Activated effector memory CD4-positive, alpha-beta T cell treated with anti-CD3 and anti-CD28 coated beads, Interleukin-2, amount 50 U/mL, for 16 hours (primary cell): ENCODE measurements around the gene GLUD1.
"Not testable (repeated sequence)": the region's sequence is repeated elsewhere in the genome, so short reads cannot be mapped to it uniquely, and the experiment has no call there.

Source experiments
- DNase-seq: peaks from one replicate; pipeline ENCODE4 v3.0.0-alpha.2; 2020

The GLUD1 gene

GRCh38 chr10:87094373-87095235 is at the start of gene GLUD1, which contains the start of gene SHLD2:
Gene GLUD1, minus strand, starts transcription at chr10:87094843. Its CDS starts 74 bp downstream, at chr10:87094769.
Gene SHLD2, plus strand, starts transcription at chr10:87095206. Its CDS starts 56,149 bp downstream, at chr10:87151355.
- DNase-seq = peak; percentile 95

- DNase-seq = not testable (repeated sequence)
Measured at GRCh38 chr10:87143109-87143418, 48.4 kb upstream of the GLUD1 start.

- DNase-seq = not testable (repeated sequence)
Measured at GRCh38 chr10:87142230-87143108, 47.8 kb upstream of the GLUD1 start.

- DNase-seq = not testable (repeated sequence)
Measured at GRCh38 chr10:87137478-87137877, 42.8 kb upstream of the GLUD1 start.

- not testable (repeated sequence) for DNase-seq
Measured at GRCh38 chr10:87134440-87134839, 39.8 kb upstream of the GLUD1 start.

GRCh38 chr10:87133936-87134335 is 39.3 kb upstream of the GLUD1 start:
- DNase-seq = not testable (repeated sequence)

- not testable (repeated sequence) for DNase-seq
Measured at GRCh38 chr10:87132176-87132575, 37.5 kb upstream of the GLUD1 start.

- not testable (repeated sequence) for DNase-seq
Measured at GRCh38 chr10:87127607-87128156, 33.0 kb upstream of the GLUD1 start.

GRCh38 chr10:87127048-87127447 is 32.4 kb upstream of the GLUD1 start:
- DNase-seq = not testable (repeated sequence)

GRCh38 chr10:87123351-87123750 is 28.7 kb upstream of the GLUD1 start:
- DNase-seq = not testable (repeated sequence)

- DNase-seq = not testable (repeated sequence)
Measured at GRCh38 chr10:87119029-87119428, 24.4 kb upstream of the GLUD1 start.

- not testable (repeated sequence) for DNase-seq
Measured at GRCh38 chr10:87118122-87118521, 23.5 kb upstream of the GLUD1 start.

- no peak for DNase-seq
Measured at GRCh38 chr10:87105446-87106124, 10.9 kb upstream of the GLUD1 start.

- DNase-seq = not testable (repeated sequence)
Measured at GRCh38 chr10:87104727-87105126, 10.1 kb upstream of the GLUD1 start.

GRCh38 chr10:87101996-87102395 is 7.4 kb upstream of the GLUD1 start:
- DNase-seq = no peak

GRCh38 chr10:87095236-87095945 is 748 bp upstream of the GLUD1 start:
- peak; percentile 92 for DNase-seq

- DNase-seq = peak; percentile 90
Measured at GRCh38 chr10:87093632-87094372, 841 bp downstream of the GLUD1 start.

- peak; percentile 71 for DNase-seq
Measured at GRCh38 chr10:87092861-87093631, 1.6 kb downstream of the GLUD1 start.

GRCh38 chr10:87092376-87092860 is 2.2 kb downstream of the GLUD1 start:
- DNase-seq = no peak

GRCh38 chr10:87090779-87091178 is 3.9 kb downstream of the GLUD1 start:
- DNase-seq = no peak
